Keratinocyte (primary cell): ENCODE measurements around the gene TNFRSF25.

Experiments
- CTCF ChIP-seq, 3 experiments: IDR thresholded peaks in 1 of 3; conservative IDR thresholded peaks in 1 of 3; optimal IDR thresholded peaks in 1 of 3; 2 replicates in 2 of 3; 3 replicates in 1 of 3; pipeline versions ENCODE3 to v1.5.1; 2011; ENCODE audit warnings: low read length in 3 of 3, mild to moderate bottlenecking in 3 of 3, moderate library complexity in 2 of 3, control low read depth in 1 of 3, inconsistent platforms in 1 of 3; ENCODE audit not compliant: insufficient read depth in 2 of 3; ENCODE audit errors: extremely low read depth in 1 of 3
- EZH2 ChIP-seq: IDR thresholded peaks from one replicate; pipeline ENCODE4 v1.6.1; 2012; ENCODE audit warnings: inconsistent platforms, mild to moderate bottlenecking, low read length, moderate library complexity

GRCh38 chr1:6498576-6499111, 32.7 kb upstream of the TNFRSF25 start:
- TF ChIP-seq CTCF (optimal IDR thresholded peaks at IDR 0.05 in 1 of 3, IDR thresholded peaks at IDR 0.05 in 1 of 3, conservative IDR thresholded peaks at IDR 0.05 in 1 of 3; ENCODE audit: extremely low read depth in 1 of 3, insufficient read depth in 2 of 3, low read length in 3 of 3), result no peak
- TF ChIP-seq EZH2, result no peak
